Progenitor cell of endocrine pancreas (in vitro differentiated cells): ENCODE data around the gene UBE2U. TPM values are rescaled to one million over a fixed set of nuclear protein-coding genes. Genes with fewer than 3 reads are reported as not detected.
"Not testable (repeated sequence)": the region's sequence is repeated elsewhere in the genome, so short reads cannot be mapped to it uniquely, and the experiment has no call there.

Experiments used
- DNase-seq: peaks from one replicate; pipeline ENCODE4 v3.0.0; 2021; ENCODE audit warnings: low spot score; ENCODE audit not compliant: unreplicated experiment
- H3K27ac Mint-ChIP-seq: 2 replicates; pipeline ENCODE4 v1.8.0; 2021; ENCODE audit warnings: mild to moderate bottlenecking, moderate library complexity, mixed read lengths
- H3K27me3 Mint-ChIP-seq: 2 replicates; pipeline ENCODE4 v1.8.0; 2021; ENCODE audit warnings: mixed read lengths
- H3K36me3 Mint-ChIP-seq: 2 replicates; pipeline ENCODE4 v1.8.0; 2022; ENCODE audit warnings: mixed read lengths; ENCODE audit not compliant: insufficient read depth
- H3K4me1 Mint-ChIP-seq: 2 replicates; pipeline ENCODE4 v1.8.0; 2021; ENCODE audit warnings: low read depth, mixed read lengths
- H3K4me3 Mint-ChIP-seq: 2 replicates; pipeline ENCODE4 v1.8.0; 2021; ENCODE audit warnings: low read depth, mild to moderate bottlenecking, moderate library complexity, mixed read lengths
- H3K9me3 Mint-ChIP-seq: 2 replicates; pipeline ENCODE4 v1.8.0; 2021; ENCODE audit warnings: low read depth, mixed read lengths
- CTCF ChIP-seq: fragments of 200-600 bp; sonication (generic); IDR thresholded peaks from one replicate; pipeline ENCODE4 v1.5.0; 2021; ENCODE audit warnings: antibody characterized with exemption, mild to moderate bottlenecking; ENCODE audit not compliant: unreplicated experiment
- total RNA-seq: library from RNA; stranded (reverse); gene quantifications from 2 replicates; pipeline ENCODE4 v1.2.1, GENCODE V29; 2021

The UBE2U gene
- total RNA-seq, 1 donor from 2014 or later = not detected

- peak; percentile 19 for TF ChIP-seq CTCF
- no peak for DNase-seq
These were observed 48.5 kb downstream of the UBE2U start for GRCh38 chr1:64251971-64252370.

GRCh38 chr1:64257233-64257632 is 53.8 kb downstream of the UBE2U start:
- not testable (repeated sequence) for H3K36me3 Mint-ChIP-seq, H3K4me3 Mint-ChIP-seq, DNase-seq, H3K27ac Mint-ChIP-seq, H3K27me3 Mint-ChIP-seq, H3K4me1 Mint-ChIP-seq
- peaks cover 34% of the 10 kb centered on the region for H3K9me3 Mint-ChIP-seq

More at GRCh38 chr1:64251971-64252370, 48.5 kb downstream of the UBE2U start:
- no peak overlapping the region for H3K27ac Mint-ChIP-seq
- H3K36me3 Mint-ChIP-seq = no peaks in the 10 kb centered on the region
- peaks cover 2% of the 10 kb centered on the region for H3K4me1 Mint-ChIP-seq
- H3K27me3 Mint-ChIP-seq = peaks cover 3% of the 10 kb centered on the region
- H3K9me3 Mint-ChIP-seq = peaks cover 30% of the 10 kb centered on the region
- H3K4me3 Mint-ChIP-seq = no peak overlapping the region

- not testable (repeated sequence) for H3K4me3 Mint-ChIP-seq, H3K36me3 Mint-ChIP-seq, H3K27ac Mint-ChIP-seq, H3K27me3 Mint-ChIP-seq, DNase-seq, H3K4me1 Mint-ChIP-seq
- peaks cover 28% of the 10 kb centered on the region for H3K9me3 Mint-ChIP-seq
These were observed 55.0 kb downstream of the UBE2U start for GRCh38 chr1:64258444-64258843.

- TF ChIP-seq CTCF = no peak
- DNase-seq = no peak
- Mint-ChIP-seq H3K9me3 (no peaks in the 10 kb centered on the region), H3K27me3 (peaks cover 10% of the 10 kb centered on the region), H3K4me3 (no peak overlapping the region), H3K4me1 (peaks cover 4% of the 10 kb centered on the region), H3K27ac (no peak overlapping the region), H3K36me3 (no peaks in the 10 kb centered on the region)
These were observed 59.9 kb downstream of the UBE2U start for GRCh38 chr1:64263335-64263734.

- Mint-ChIP-seq H3K27me3 (peaks cover 10% of the 10 kb centered on the region), H3K9me3 (no peaks in the 10 kb centered on the region), H3K36me3 (no peaks in the 10 kb centered on the region), H3K4me3 (no peak overlapping the region), H3K27ac (no peak overlapping the region), H3K4me1 (peaks cover 4% of the 10 kb centered on the region)
- DNase-seq = no peak
- TF ChIP-seq CTCF = no peak
These were observed 60.4 kb downstream of the UBE2U start for GRCh38 chr1:64263856-64264255.

GRCh38 chr1:64265141-64265540 is 61.7 kb downstream of the UBE2U start:
- DNase-seq = no peak
- H3K36me3 Mint-ChIP-seq = no peaks in the 10 kb centered on the region
- H3K27me3 Mint-ChIP-seq = peaks cover 10% of the 10 kb centered on the region
- peaks cover 4% of the 10 kb centered on the region for H3K4me1 Mint-ChIP-seq
- no peak overlapping the region for H3K4me3 Mint-ChIP-seq
- no peak for TF ChIP-seq CTCF
- H3K9me3 Mint-ChIP-seq = no peaks in the 10 kb centered on the region
- no peak overlapping the region for H3K27ac Mint-ChIP-seq
